Esophagus squamous epithelium (tissue), 5 donors: ENCODE measurements around the gene ABCB11. TPM values are rescaled to one million over a fixed set of nuclear protein-coding genes. Genes with fewer than 3 reads are reported as not detected.
"Not testable (repeated sequence)": the region's sequence is repeated elsewhere in the genome, so short reads cannot be mapped to it uniquely, and the experiment has no call there.

Source experiments
- DNase-seq: peaks from one replicate; lab custom pipeline; 2025; lab: John Stamatoyannopoulos, UW
- H3K27ac ChIP-seq, 4 donors: fragments of 200-600 bp; sonication (generic); one replicate each; pipeline ENCODE4 v1.5.1; 2016 to 2019; ENCODE audit warnings: mild to moderate bottlenecking in 1 of 4
- H3K27me3 ChIP-seq, 4 donors: fragments of 200-600 bp; sonication (generic); 1 replicate in 3 of 4; 2 replicates in 1 of 4; pipeline versions ENCODE4 v1.5.1 to v1.6.0; 2017 to 2021; ENCODE audit warnings: antibody characterized with exemption in 1 of 4
- H3K36me3 ChIP-seq, 3 donors: fragments of 200-600 bp; sonication (generic); one replicate each; pipeline ENCODE4 v1.5.1; 2016 to 2019
- H3K4me1 ChIP-seq, 3 donors: fragments of 200-600 bp; sonication (generic); one replicate each; pipeline ENCODE4 v1.5.1; 2017 to 2019
- H3K4me3 ChIP-seq, 4 donors: fragments of 200-600 bp; sonication (generic); 1 replicate in 3 of 4; 2 replicates in 1 of 4; pipeline ENCODE4 v1.5.1; 2016 to 2019; ENCODE audit warnings: mild to moderate bottlenecking in 2 of 4, moderate library complexity in 1 of 4
- H3K9me3 ChIP-seq, 3 donors: fragments of 200-600 bp; sonication (generic); one replicate each; pipeline ENCODE4 v1.5.1; 2016 to 2019
- CTCF ChIP-seq, 6 experiments: fragments of 450-650 bp in 4 of 6; fragments of 200-600 bp in 2 of 6; sonication (generic) in 2 of 6; IDR thresholded peaks; one replicate each; pipeline ENCODE4 v1.5.1; 2016 to 2019; ENCODE audit warnings: antibody characterized with exemption in 6 of 6, mild to moderate bottlenecking in 4 of 6, moderate library complexity in 4 of 6
- POLR2A ChIP-seq, 4 donors: fragments of 450-650 bp; IDR thresholded peaks; one replicate each; pipeline ENCODE4 v1.6.1; 2017; ENCODE audit warnings: antibody characterized with exemption in 4 of 4, mild to moderate bottlenecking in 4 of 4, moderate library complexity in 3 of 4
- WGBS, 2 donors: methylation state at CpG; one replicate each; pipeline ENCODE4 v1.1.5; 2018; 5-methylcytosine and 5-hydroxymethylcytosine counted together
- intact Hi-C: fragments of 100-400 bp; cut with DNase I; formaldehyde crosslinking; loops from one replicate; pipeline ENCODE4 v1.15.0; 2022
- total RNA-seq, 4 donors: library from RNA; depleted of rRNA; stranded (reverse); fragments of >200 nt; gene quantifications; one replicate each; pipeline ENCODE4 v1.1.0, GENCODE V29; 2016
- donor health status: DM: yes; HTN: yes; CAD: no.

Gene ABCB11
- total RNA-seq, 4 donors from 2014 or later = 0.18 to 0.68 TPM; not detected in 2

GRCh38 chr2:168939061-168939460 is 92.1 kb downstream of the ABCB11 start:
- no peaks in the 10 kb centered on the region for H3K9me3 ChIP-seq
- DNase-seq = no peak
- H3K4me3 ChIP-seq = no peak overlapping the region
- no peak overlapping the region for H3K27ac ChIP-seq
- H3K27me3 ChIP-seq = peaks cover 0 to 2% (median 0%) of the 10 kb centered on the region in 4 donors
- TF ChIP-seq CTCF (IDR thresholded peaks at IDR 0.05) = no peak
- no peak for TF ChIP-seq POLR2A (IDR thresholded peaks at IDR 0.05)
- intact Hi-C loops = no loop called here
- no peaks in the 10 kb centered on the region for H3K36me3 ChIP-seq
- WGBS, 2 donors = 82 to 83% methylated on average over 1 of the region's 1 CpG
- H3K4me1 ChIP-seq = peaks cover 0 to 5% (median 0%) of the 10 kb centered on the region in 3 donors

- no peaks in the 10 kb centered on the region for H3K9me3 ChIP-seq
- 77 to 78% methylated on average over 14 of the region's 14 CpGs for WGBS, 2 donors
- H3K4me1 ChIP-seq = peaks cover 0 to 5% (median 0%) of the 10 kb centered on the region in 3 donors
- H3K4me3 ChIP-seq = no peak overlapping the region
- intact Hi-C loops = no loop called here
- no peak overlapping the region for H3K27ac ChIP-seq
- H3K36me3 ChIP-seq = no peaks in the 10 kb centered on the region
- no peaks in the 10 kb centered on the region for H3K27me3 ChIP-seq
- TF ChIP-seq POLR2A (IDR thresholded peaks at IDR 0.05) (no peak), CTCF (IDR thresholded peaks at IDR 0.05) (no peak)
- DNase-seq = no peak
Observed at GRCh38 chr2:168935810-168936581, 95.1 kb downstream of the ABCB11 start.

GRCh38 chr2:168934826-168935225 is 96.3 kb downstream of the ABCB11 start:
- DNase-seq = no peak
- Histone ChIP-seq H3K4me1 (peaks cover 0 to 5% (median 0%) of the 10 kb centered on the region in 3 donors), H3K4me3 (no peak overlapping the region), H3K36me3 (no peaks in the 10 kb centered on the region), H3K27ac (no peak overlapping the region), H3K9me3 (no peaks in the 10 kb centered on the region), H3K27me3 (no peaks in the 10 kb centered on the region)
- intact Hi-C loops = no loop called here
- TF ChIP-seq CTCF (IDR thresholded peaks at IDR 0.05) = no peak
- TF ChIP-seq POLR2A (IDR thresholded peaks at IDR 0.05) = no peak
- WGBS, 2 donors = 60 to 82% methylated on average over 2 of the region's 2 CpGs

- DNase-seq, H3K4me1 ChIP-seq, intact Hi-C loops, H3K9me3 ChIP-seq, H3K27ac ChIP-seq, H3K27me3 ChIP-seq, H3K36me3 ChIP-seq, H3K4me3 ChIP-seq: not testable (repeated sequence)
- WGBS, 2 donors = 91 to 94% methylated on average over 3 to 4 of the region's 4 CpGs
Observed at GRCh38 chr2:168932174-168932573, 99.0 kb downstream of the ABCB11 start.

GRCh38 chr2:168930242-168930641 is 100.9 kb downstream of the ABCB11 start:
- Histone ChIP-seq H3K27ac (no peak overlapping the region), H3K27me3 (peaks cover 0 to 4% (median 0%) of the 10 kb centered on the region in 4 donors), H3K4me3 (no peak overlapping the region), H3K4me1 (peaks cover 0 to 3% (median 0%) of the 10 kb centered on the region in 3 donors), H3K36me3 (no peaks in the 10 kb centered on the region), H3K9me3 (no peaks in the 10 kb centered on the region)
- intact Hi-C loops = no loop called here
- TF ChIP-seq CTCF (IDR thresholded peaks at IDR 0.05) = no peak
- no peak for TF ChIP-seq POLR2A (IDR thresholded peaks at IDR 0.05)
- WGBS, 2 donors = 81 to 89% methylated on average over 1 of the region's 1 CpG
- DNase-seq = no peak
